Measurements from ENCODE around the gene TRABD2B.

GRCh38 chr1:47987601-47988000 lies 9.6 kb downstream of the TRABD2B start:
- TF ChIP-seq POLR2A (IDR thresholded peaks at IDR 0.05) (no peak), CTCF (IDR thresholded peaks at IDR 0.05) (no peak)
